ENCODE data around the gene AMIGO3. TPM values are rescaled to one million over a fixed set of nuclear protein-coding genes. Genes with fewer than 3 reads are reported as not detected.

The AMIGO3 gene
- total and polyA plus RNA-seq, 2 of the 8 experiments (the other 6 are each of a cell fraction or from before 2014, with no cell fraction given) = 1.6 to 8.8 TPM

GRCh38 chr3:49724586-49724985 lies 5.1 kb upstream of the AMIGO3 start:
- Histone ChIP-seq H3K23me2 (ENCODE audit: low read depth, low read length) (peaks cover 6% of the 10 kb centered on the region; the same call in 1 of the 2 replicates), H3K9me3 (ENCODE audit: insufficient read depth in 2 of 2, low read depth in 1 of 2, low read length in 1 of 2) (no peaks in the 10 kb centered on the region), H2AK5ac (ENCODE audit: low read depth, low read length) (peak overlapping the region; percentile 69; the same call in 1 of the 2 replicates), H4K5ac (ENCODE audit: insufficient read length, low read depth, low read length) (no peak overlapping the region), H3K27ac (ENCODE audit: low read depth, low read length) (peak overlapping the region; percentile 80; the same call in 1 of the 2 replicates), H3K56ac (replicated peaks; ENCODE audit: insufficient read length, low read depth, low read length) (no peak overlapping the region), H3K79me1 (ENCODE audit: low read depth, low read length) (peaks cover 5% of the 10 kb centered on the region; the same call in 1 of the 2 replicates), H2BK120ac (replicated peaks; ENCODE audit: low read depth, low read length) (no peak overlapping the region), H3K79me2 (ENCODE audit: control insufficient read depth in 1 of 2, insufficient read depth in 2 of 2, low read length in 2 of 2) (peaks cover 0 to 8% of the 10 kb centered on the region in 2 experiments; a peak in 1 of 4 replicates), H3K4me2 (ENCODE audit: insufficient read depth in 1 of 2, low read depth in 2 of 2, low read length in 2 of 2) (peak overlapping the region; percentile 59 to 82), H3K23ac (ENCODE audit: insufficient read length) (no peak overlapping the region), H3K36me3 (ENCODE audit: control insufficient read depth in 2 of 4, insufficient read depth in 4 of 4, low read length in 3 of 4) (peaks cover 10 to 20% (median 18%) of the 10 kb centered on the region in 4 experiments), H2BK20ac (ENCODE audit: low read length) (no peak overlapping the region), H3K4ac (replicated peaks; ENCODE audit: insufficient read length, low read depth, low read length) (no peak overlapping the region), H3K4me1 (replicated peaks in 1 of 4; ENCODE audit: control insufficient read depth in 3 of 4, insufficient read depth in 4 of 4, low read length in 3 of 4) (peaks cover 0 to 15% (median 8%) of the 10 kb centered on the region in 4 experiments; a peak in 6 of 7 replicates), H4K91ac (replicated peaks; ENCODE audit: insufficient read length, low read length) (peak overlapping the region; percentile 10), H3K14ac (ENCODE audit: insufficient read length) (no peak overlapping the region), H3K27me3 (replicated peaks in 1 of 4; ENCODE audit: control insufficient read depth in 3 of 4, extremely low read depth in 1 of 4, insufficient read depth in 3 of 4, low read length in 3 of 4) (no peaks in the 10 kb centered on the region), H4K20me1 (replicated peaks in 1 of 2; ENCODE audit: control insufficient read depth in 1 of 2, insufficient read depth in 2 of 2, low read length in 2 of 2) (peaks cover 7 to 20% of the 10 kb centered on the region in 2 experiments), H2AFZ (ENCODE audit: low read length) (no peak overlapping the region), H2BK5ac (ENCODE audit: low read depth, low read length) (no peak overlapping the region; the same call in 1 of the 2 replicates), H3K18ac (ENCODE audit: extremely low read depth, low read length) (no peak overlapping the region; the same call in 1 of the 2 replicates), H3K4me3 (ENCODE audit: extremely low read depth in 1 of 4, insufficient read depth in 2 of 4, low read depth in 3 of 4, low read length in 4 of 4) (peak overlapping the region; percentile 72 to 97 (median 94)), H2BK15ac (ENCODE audit: low read length) (no peak overlapping the region), H4K8ac (ENCODE audit: extremely low read depth, insufficient read depth, low read length) (peak overlapping the region; percentile 94), H2BK12ac (ENCODE audit: low read depth, low read length) (no peak overlapping the region; the same call in 1 of the 2 replicates), H3K9ac (replicated peaks in 1 of 4; ENCODE audit: extremely low read depth in 1 of 4, low read depth in 3 of 4, low read length in 3 of 4) (peak overlapping the region; percentile 43 to 90 (median 86))
- ChIA-PET CTCF (ENCODE audit: partially characterized antibody) (interaction anchor here (0.8 to 1.5 kb wide), 5 partner anchors 20 to 205 kb away, joined by 3 to 14 read pairs (median 3); partner anchors contain the start of genes IP6K1 and MON1A), POLR2A (ENCODE audit: partially characterized antibody) (interaction anchor here (0.7 to 7.3 kb wide), 5 partner anchors 10 to 555 kb away, joined by 3 to 41 read pairs (median 13); partner anchors contain the start of gene IP6K1)
- FAIRE-seq (no peak), DNase-seq (ENCODE audit: low read depth in 1 of 2, low spot score in 2 of 2) (peak in 1 of 2 experiments; percentile 50)
- WGBS, 2 experiments (ENCODE audit: extremely low coverage in 1 of 2, insufficient coverage in 1 of 2, insufficient read length in 1 of 2, insufficient replicate concordance in 2 of 2, low coverage in 1 of 2, low lambda C conversion rate in 2 of 2, missing lambda C conversion rate in 1 of 2) = 42% methylated on average over 6 of the region's 6 CpGs; no CpG with 5 or more reads in 1 of the 2 experiments
- TF ChIP-seq USF2 (IDR thresholded peaks at IDR 0.05; ENCODE audit: low read length) (no peak), RBBP5 (IDR thresholded peaks at IDR 0.05; ENCODE audit: borderline replicate concordance, low read depth, low read length) (0 out of 2 replicates have a peak, but pooled peaks have one; percentile 4), KDM4A (IDR thresholded peaks at IDR 0.05; ENCODE audit: low read depth, low read length, severe bottlenecking) (no peak), TCF12 (IDR thresholded peaks at IDR 0.05; ENCODE audit: low read depth, low read length) (no peak), ATF3 (IDR thresholded peaks at IDR 0.05; ENCODE audit: insufficient read depth, low read depth, low read length) (no peak), HDAC6 (IDR thresholded peaks at IDR 0.05; ENCODE audit: low read depth, low read length) (no peak)
